H1 (cell line): ENCODE data around the gene GMEB2. TPM values are rescaled to one million over a fixed set of nuclear protein-coding genes. Genes with fewer than 3 reads are reported as not detected.

Experiments used
- CTCF ChIA-PET: fragments of 300-600 bp; sonication (Branson Sonifier 250); formaldehyde crosslinking; loops from one replicate; lab custom pipeline; 2021; ENCODE audit not compliant: partially characterized antibody; lab: Charles Lee
- POLR2A ChIA-PET: fragments of 300-600 bp; sonication (Branson Sonifier 250); formaldehyde crosslinking; loops from one replicate; lab custom pipeline; 2021; ENCODE audit warnings: inconsistent platforms; ENCODE audit not compliant: partially characterized antibody; lab: Charles Lee
- DNase-seq, 2 experiments: peaks; one replicate each; pipeline versions ENCODE4 v3.0.0 to v3.0.0-alpha.2; 2010 to 2022; ENCODE audit warnings: low spot score in 2 of 2, low read depth in 1 of 2, mixed read lengths in 1 of 2
- FAIRE-seq: peaks from 2 replicates; lab custom pipeline; 2011; peaks lifted over from hg19 to GRCh38; lab: Jason Lieb, UNC
- H2AFZ ChIP-seq: 2 replicates; pipeline ENCODE4 v1.8.1; 2012; ENCODE audit warnings: low read length, inconsistent platforms
- H2AK5ac ChIP-seq: 2 replicates; pipeline ENCODE4 v1.6.1; 2013; ENCODE audit warnings: low read depth, low read length
- H2BK120ac ChIP-seq: replicated peaks from 2 replicates; pipeline ENCODE3; 2013; ENCODE audit warnings: low read depth, low read length, inconsistent platforms
- H2BK12ac ChIP-seq: 2 replicates; pipeline ENCODE4 v1.6.1; 2013; ENCODE audit warnings: low read depth, low read length
- H2BK15ac ChIP-seq: 2 replicates; pipeline ENCODE4 v1.6.1; 2013; ENCODE audit warnings: low read length
- H2BK20ac ChIP-seq: 2 replicates; pipeline ENCODE4 v1.6.1; 2013; ENCODE audit warnings: low read length
- H2BK5ac ChIP-seq: 2 replicates; pipeline ENCODE4 v1.6.1; 2013; ENCODE audit warnings: low read depth, low read length
- H3K14ac ChIP-seq: 2 replicates; pipeline ENCODE4 v1.6.1; 2013; ENCODE audit warnings: inconsistent platforms; ENCODE audit not compliant: insufficient read length
- H3K18ac ChIP-seq: 2 replicates; pipeline ENCODE4 v1.6.1; 2013; ENCODE audit warnings: low read length; ENCODE audit errors: extremely low read depth
- H3K23ac ChIP-seq: 2 replicates; pipeline ENCODE4 v1.6.1; 2013; ENCODE audit warnings: inconsistent platforms; ENCODE audit not compliant: insufficient read length
- H3K23me2 ChIP-seq: 2 replicates; pipeline ENCODE4 v1.6.1; 2013; ENCODE audit warnings: low read depth, low read length
- H3K27ac ChIP-seq: 2 replicates; pipeline ENCODE4 v1.6.1; 2011; ENCODE audit warnings: low read depth, low read length, inconsistent platforms
- H3K27me3 ChIP-seq, 4 experiments: replicated peaks in 1 of 4; 1 replicate in 1 of 4; 2 replicates in 3 of 4; pipeline versions ENCODE4 v1.6.1 to v1.8.1; 2011 to 2013; ENCODE audit warnings: low read length in 3 of 4, mild to moderate bottlenecking in 3 of 4, inconsistent platforms in 2 of 4, mixed read lengths in 2 of 4, moderate library complexity in 1 of 4; ENCODE audit not compliant: control insufficient read depth in 3 of 4, insufficient read depth in 3 of 4; ENCODE audit errors: extremely low read depth in 1 of 4
- H3K36me3 ChIP-seq, 4 experiments: 2 replicates each; pipeline versions ENCODE4 v1.6.1 to v1.8.1; 2011 to 2013; ENCODE audit warnings: mild to moderate bottlenecking in 4 of 4, low read length in 3 of 4, moderate library complexity in 2 of 4, control low read depth in 1 of 4, inconsistent platforms in 1 of 4; ENCODE audit not compliant: insufficient read depth in 4 of 4, control insufficient read depth in 2 of 4
- H3K4ac ChIP-seq: replicated peaks from 2 replicates; pipeline ENCODE3; 2013; ENCODE audit warnings: low read length, low read depth, mixed read lengths, inconsistent platforms; ENCODE audit not compliant: insufficient read length
- H3K4me1 ChIP-seq, 4 experiments: replicated peaks in 1 of 4; 1 replicate in 1 of 4; 2 replicates in 3 of 4; pipeline versions ENCODE4 v1.6.1 to v1.8.1; 2011 to 2013; ENCODE audit warnings: low read length in 3 of 4, inconsistent platforms in 2 of 4, mixed read lengths in 1 of 4; ENCODE audit not compliant: insufficient read depth in 4 of 4, control insufficient read depth in 3 of 4
- H3K4me2 ChIP-seq, 2 experiments: 2 replicates each; pipeline versions ENCODE4 v1.6.1 to v1.8.1; 2011 to 2013; ENCODE audit warnings: low read depth in 2 of 2, low read length in 2 of 2, control low read depth in 1 of 2, inconsistent platforms in 1 of 2, mild to moderate bottlenecking in 1 of 2; ENCODE audit not compliant: insufficient read depth in 1 of 2
- H3K4me3 ChIP-seq, 4 experiments: fragments of 200-600, 300-600 bp in 1 of 4; sonication (generic), shearing (Covaris generic), sonication (Bioruptor Twin) in 1 of 4; 2 replicates each; pipeline versions ENCODE4 v1.5.1 to v1.8.1; 2011 to 2016; ENCODE audit warnings: low read length in 4 of 4, low read depth in 3 of 4, control low read depth in 2 of 4, inconsistent platforms in 2 of 4, mild to moderate bottlenecking in 2 of 4, mixed read lengths in 1 of 4, moderate library complexity in 1 of 4; ENCODE audit not compliant: insufficient read depth in 2 of 4; ENCODE audit errors: extremely low read depth in 1 of 4
- H3K56ac ChIP-seq: replicated peaks from 2 replicates; pipeline ENCODE3; 2013; ENCODE audit warnings: low read depth, mild to moderate bottlenecking, mixed read lengths, low read length, inconsistent platforms; ENCODE audit not compliant: insufficient read length
- H3K79me1 ChIP-seq: 2 replicates; pipeline ENCODE4 v1.6.1; 2013; ENCODE audit warnings: low read depth, low read length, control low read depth
- H3K79me2 ChIP-seq, 2 experiments: 2 replicates each; pipeline versions ENCODE4 v1.6.1 to v1.8.1; 2012 to 2013; ENCODE audit warnings: low read length in 2 of 2, mild to moderate bottlenecking in 2 of 2, inconsistent platforms in 1 of 2; ENCODE audit not compliant: insufficient read depth in 2 of 2, control insufficient read depth in 1 of 2
- H3K9ac ChIP-seq, 4 experiments: replicated peaks in 1 of 4; 1 replicate in 1 of 4; 2 replicates in 3 of 4; pipeline versions ENCODE4 v1.6.1 to v1.8.1; 2011 to 2013; ENCODE audit warnings: low read depth in 3 of 4, low read length in 3 of 4, control low read depth in 2 of 4, mild to moderate bottlenecking in 2 of 4, moderate library complexity in 2 of 4, inconsistent platforms in 1 of 4; ENCODE audit errors: extremely low read depth in 1 of 4
- H3K9me3 ChIP-seq, 2 experiments: 2 replicates each; pipeline versions ENCODE4 v1.6.1 to v1.8.1; 2012 to 2013; ENCODE audit warnings: mild to moderate bottlenecking in 2 of 2, moderate library complexity in 2 of 2, control low read depth in 1 of 2, inconsistent platforms in 1 of 2, low read depth in 1 of 2, low read length in 1 of 2, mixed read lengths in 1 of 2; ENCODE audit not compliant: insufficient read depth in 2 of 2
- H4K20me1 ChIP-seq, 2 experiments: replicated peaks in 1 of 2; 2 replicates each; pipeline versions ENCODE3 to v1.8.1; 2011 to 2013; ENCODE audit warnings: inconsistent platforms in 2 of 2, low read length in 2 of 2, mild to moderate bottlenecking in 1 of 2; ENCODE audit not compliant: insufficient read depth in 2 of 2, control insufficient read depth in 1 of 2
- H4K5ac ChIP-seq: 2 replicates; pipeline ENCODE4 v1.6.1; 2013; ENCODE audit warnings: low read length, low read depth, mixed read lengths, inconsistent platforms; ENCODE audit not compliant: insufficient read length
- H4K8ac ChIP-seq: 2 replicates; pipeline ENCODE4 v1.8.0; 2013; ENCODE audit warnings: mild to moderate bottlenecking, moderate library complexity, low read length, inconsistent platforms; ENCODE audit not compliant: insufficient read depth; ENCODE audit errors: extremely low read depth
- H4K91ac ChIP-seq: replicated peaks from 2 replicates; pipeline ENCODE3; 2013; ENCODE audit warnings: low read length, mixed read lengths, inconsistent platforms; ENCODE audit not compliant: insufficient read length
- CEBPB ChIP-seq: IDR thresholded peaks from 2 replicates; pipeline ENCODE4 v1.6.1; 2012; ENCODE audit warnings: low read depth, low read length
- KDM5A ChIP-seq: fragments of 200-600 bp; IDR thresholded peaks from 2 replicates; pipeline ENCODE4 v1.7.1; 2012; ENCODE audit warnings: mild to moderate bottlenecking, low read length, inconsistent platforms, mixed read lengths
- RBBP5 ChIP-seq: IDR thresholded peaks from 2 replicates; pipeline ENCODE4 v1.7.1; 2012; ENCODE audit warnings: low read depth, mild to moderate bottlenecking, inconsistent platforms, low read length, moderate library complexity, borderline replicate concordance
- RFX5 ChIP-seq: IDR thresholded peaks from 2 replicates; pipeline ENCODE4 v1.6.1; 2011; ENCODE audit warnings: low read depth, low read length, improper control_type of control experiment, borderline replicate concordance
- WGBS, 2 experiments: shearing (Covaris generic) in 1 of 2; methylation state at CpG; one replicate each; pipeline versions ENCODE4 v1.1.6 to v1.1.7; 2013 to 2015; ENCODE audit warnings: low lambda C conversion rate in 2 of 2, mixed read lengths in 2 of 2, inconsistent platforms in 1 of 2, low coverage in 1 of 2, missing lambda C conversion rate in 1 of 2; ENCODE audit not compliant: insufficient replicate concordance in 2 of 2, insufficient coverage in 1 of 2, insufficient read length in 1 of 2; ENCODE audit errors: extremely low coverage in 1 of 2, missing lambda C conversion rate in 1 of 2; 5-methylcytosine and 5-hydroxymethylcytosine counted together
- polyA plus RNA-seq, 7 experiments: library from polyadenylated mRNA; depleted of rRNA in 3 of 7; stranded (reverse) in 5 of 7; unstranded in 2 of 7; fragments of >200 nt in 5 of 7; fragments of 200-250 nt in 2 of 7; gene quantifications; 1 replicate in 5 of 7; 2 replicates in 1 of 7; 4 replicates in 1 of 7; pipeline versions ENCODE4 v1.2.1 to v1.2.3, GENCODE V29; 2011 to 2013; ENCODE audit warnings: missing spikeins in 2 of 7, mixed read lengths in 2 of 7
- total RNA-seq: library from RNA; stranded (reverse); fragmentation: NEBNext Ultra II Directional; extraction: Animal tissue kit (Norgen Biotek cat#: 25700); gene quantifications from 2 replicates; pipeline ENCODE4 v1.2.1, GENCODE V29; 2021

GMEB2 gene
- total and polyA plus RNA-seq, 2 of the 8 experiments (the other 6 are each of a cell fraction or from before 2014, with no cell fraction given): 12.9 to 14.2 TPM

DNA sequence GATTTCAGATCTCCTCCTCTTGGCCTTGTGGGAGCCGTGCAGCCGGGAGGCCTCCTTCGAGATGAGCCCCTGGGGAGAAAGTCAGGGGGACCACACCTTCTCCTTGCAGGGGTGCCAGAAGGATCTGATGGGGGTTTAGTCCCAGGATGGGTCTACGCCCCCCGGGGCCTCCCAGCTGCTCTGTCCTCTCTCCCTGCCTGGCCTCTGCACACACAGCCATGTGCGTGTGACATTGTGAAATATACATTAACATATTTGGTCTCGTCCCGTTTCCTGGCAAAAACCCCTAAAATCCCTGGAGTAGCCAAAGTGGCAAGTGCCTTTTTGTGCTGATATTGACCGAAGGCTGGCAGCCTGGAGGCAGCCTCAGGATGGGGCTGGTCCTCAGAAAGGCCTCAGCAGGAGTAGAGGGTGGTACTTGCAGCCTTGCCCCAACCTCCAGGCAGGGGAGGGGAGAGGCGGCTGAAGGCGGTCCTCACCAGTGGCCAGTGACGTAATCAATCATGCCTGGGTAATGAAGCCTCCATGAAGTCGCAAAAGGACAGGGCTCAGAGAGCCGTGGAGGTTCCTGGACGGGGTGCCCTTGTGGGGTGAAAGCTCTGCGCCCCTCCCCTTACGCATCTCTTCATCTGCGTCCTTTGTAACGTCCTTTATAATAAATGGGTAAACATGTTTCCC, 47.7 kb downstream of the GMEB2 start:
- POLR2A ChIA-PET: interaction anchor here (1.4 kb wide), 2 partner anchors 102 to 119 kb away, joined by 3 read pairs; no protein-coding TSS in a partner anchor
- H3K79me1 ChIP-seq: no peaks in the 10 kb centered on the region
- H3K4me3 ChIP-seq: no peak overlapping the region
- no peak overlapping the region for H4K8ac ChIP-seq
- no peak overlapping the region for H2BK20ac ChIP-seq
- no peak overlapping the region for H4K5ac ChIP-seq
- H3K4ac ChIP-seq: no peak overlapping the region
- WGBS, 2 experiments: 90% methylated on average over 19 of the region's 19 CpGs; no CpG with 5 or more reads in 1 of the 2 experiments
- DNase-seq (no peak), FAIRE-seq (no peak)
- no peaks in the 10 kb centered on the region for H3K79me2 ChIP-seq
- no peak overlapping the region for H3K27ac ChIP-seq
- CTCF ChIA-PET: interaction anchor here (0.9 to 2.0 kb wide), 5 partner anchors 29 to 127 kb away, joined by 3 to 10 read pairs (median 3); partner anchors contain the start of gene PTK6
- no peak overlapping the region for H3K23ac ChIP-seq
- H2BK15ac ChIP-seq: no peak overlapping the region
- no peak overlapping the region for H3K4me2 ChIP-seq
- H3K27me3 ChIP-seq: no peaks in the 10 kb centered on the region
- no peaks in the 10 kb centered on the region; the same call in 1 of the 2 replicates for H3K23me2 ChIP-seq
- peaks cover 0 to 6% (median 3%) of the 10 kb centered on the region in 4 experiments; a peak in 6 of 7 replicates for H3K4me1 ChIP-seq
- H2BK5ac ChIP-seq: no peak overlapping the region
- no peak overlapping the region for H2AK5ac ChIP-seq
- no peaks in the 10 kb centered on the region for H3K9me3 ChIP-seq
- no peak overlapping the region for H3K56ac ChIP-seq
- no peaks in the 10 kb centered on the region for H3K36me3 ChIP-seq
- no peaks in the 10 kb centered on the region for H4K20me1 ChIP-seq
- no peak overlapping the region for H2BK12ac ChIP-seq
- no peak overlapping the region for H4K91ac ChIP-seq
- no peak overlapping the region for H3K9ac ChIP-seq
- no peak overlapping the region for H2BK120ac ChIP-seq
- H3K18ac ChIP-seq: no peak overlapping the region
- no peak overlapping the region for H3K14ac ChIP-seq
- no peak overlapping the region for H2AFZ ChIP-seq
- TF ChIP-seq RFX5: no peak
- TF ChIP-seq KDM5A: no peak
- no peak for TF ChIP-seq RBBP5
- TF ChIP-seq CEBPB: 0 out of 2 replicates have a peak, but pooled peaks have one; percentile 26
